ENCODE measurements around the gene MOGAT3.

GRCh38 chr7:101233907-101234547 lies 33.2 kb upstream of the MOGAT3 start:
- TF ChIP-seq, protein P1, sequence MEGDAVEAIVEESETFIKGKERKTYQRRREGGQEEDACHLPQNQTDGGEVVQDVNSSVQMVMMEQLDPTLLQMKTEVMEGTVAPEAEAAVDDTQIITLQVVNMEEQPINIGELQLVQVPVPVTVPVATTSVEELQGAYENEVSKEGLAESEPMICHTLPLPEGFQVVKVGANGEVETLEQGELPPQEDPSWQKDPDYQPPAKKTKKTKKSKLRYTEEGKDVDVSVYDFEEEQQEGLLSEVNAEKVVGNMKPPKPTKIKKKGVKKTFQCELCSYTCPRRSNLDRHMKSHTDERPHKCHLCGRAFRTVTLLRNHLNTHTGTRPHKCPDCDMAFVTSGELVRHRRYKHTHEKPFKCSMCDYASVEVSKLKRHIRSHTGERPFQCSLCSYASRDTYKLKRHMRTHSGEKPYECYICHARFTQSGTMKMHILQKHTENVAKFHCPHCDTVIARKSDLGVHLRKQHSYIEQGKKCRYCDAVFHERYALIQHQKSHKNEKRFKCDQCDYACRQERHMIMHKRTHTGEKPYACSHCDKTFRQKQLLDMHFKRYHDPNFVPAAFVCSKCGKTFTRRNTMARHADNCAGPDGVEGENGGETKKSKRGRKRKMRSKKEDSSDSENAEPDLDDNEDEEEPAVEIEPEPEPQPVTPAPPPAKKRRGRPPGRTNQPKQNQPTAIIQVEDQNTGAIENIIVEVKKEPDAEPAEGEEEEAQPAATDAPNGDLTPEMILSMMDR (IDR thresholded peaks at IDR 0.05), result no peak
- no peak for TF ChIP-seq ZFX (IDR thresholded peaks at IDR 0.05; ENCODE audit: borderline replicate concordance)
